Neuronal stem cell (in vitro differentiated cells): ENCODE results near the gene LRFN3.
A peak's percentile ranks its signal among the peaks of the same experiment; 100 is the strongest.

Source experiments
- DNase-seq: peaks from one replicate; pipeline ENCODE4 v3.0.0-alpha.2; 2013; ENCODE audit warnings: low spot score
- H2AFZ ChIP-seq: one replicate; pipeline ENCODE4 v1.6.1; 2013; ENCODE audit warnings: mild to moderate bottlenecking, low read length, inconsistent platforms
- H2AK5ac ChIP-seq: 2 replicates; pipeline ENCODE4 v1.6.1; 2013; ENCODE audit warnings: low read depth, mild to moderate bottlenecking, inconsistent platforms, low read length, moderate library complexity, mixed read lengths
- H2BK120ac ChIP-seq: 2 replicates; pipeline ENCODE4 v1.6.1; 2013; ENCODE audit warnings: low read depth, mild to moderate bottlenecking, inconsistent platforms, low read length, moderate library complexity, mixed read lengths
- H2BK12ac ChIP-seq: one replicate; pipeline ENCODE4 v1.6.1; 2013; ENCODE audit warnings: low read length, inconsistent platforms
- H2BK15ac ChIP-seq: 2 replicates; pipeline ENCODE4 v1.6.1; 2013; ENCODE audit warnings: mild to moderate bottlenecking, low read length, inconsistent platforms, mixed read lengths
- H2BK5ac ChIP-seq: one replicate; pipeline ENCODE4 v1.6.1; 2013; ENCODE audit warnings: inconsistent platforms, mild to moderate bottlenecking, low read length, moderate library complexity
- H3K14ac ChIP-seq: one replicate; pipeline ENCODE4 v1.6.1; 2013; ENCODE audit warnings: low read length, inconsistent platforms
- H3K18ac ChIP-seq: 2 replicates; pipeline ENCODE4 v1.6.1; 2013; ENCODE audit warnings: low read length, inconsistent platforms
- H3K23ac ChIP-seq: 2 replicates; pipeline ENCODE4 v1.6.1; 2013; ENCODE audit warnings: low read depth, mild to moderate bottlenecking, mixed read lengths, low read length, inconsistent platforms; ENCODE audit not compliant: poor library complexity
- H3K27ac ChIP-seq: replicated peaks from 3 replicates; pipeline ENCODE4 v1.5.1; 2013; ENCODE audit warnings: low read length, inconsistent platforms
- H3K27me3 ChIP-seq, 3 experiments: 2 replicates each; pipeline ENCODE4 v1.6.1; 2013; ENCODE audit warnings: low read length in 3 of 3, mild to moderate bottlenecking in 2 of 3, inconsistent platforms in 1 of 3, low read depth in 1 of 3, mixed read lengths in 1 of 3, moderate library complexity in 1 of 3; ENCODE audit not compliant: control insufficient read depth in 3 of 3, insufficient read depth in 3 of 3
- H3K36me3 ChIP-seq, 2 donors: replicated peaks in 1 of 2; 2 replicates each; pipeline ENCODE4 v1.6.1; 2013; ENCODE audit warnings: low read length in 2 of 2; ENCODE audit not compliant: control insufficient read depth in 2 of 2, insufficient read depth in 2 of 2
- H3K4ac ChIP-seq: 2 replicates; pipeline ENCODE4 v1.6.1; 2013; ENCODE audit warnings: inconsistent platforms, mild to moderate bottlenecking, low read length, moderate library complexity
- H3K4me1 ChIP-seq, 2 donors: 1 replicate in 1 of 2; 2 replicates in 1 of 2; pipeline ENCODE4 v1.6.1; 2013; ENCODE audit warnings: low read length in 2 of 2, low read depth in 1 of 2; ENCODE audit not compliant: control insufficient read depth in 2 of 2, insufficient read depth in 1 of 2
- H3K4me2 ChIP-seq: one replicate; pipeline ENCODE4 v1.6.1; 2013; ENCODE audit warnings: mild to moderate bottlenecking, low read length, inconsistent platforms; ENCODE audit not compliant: insufficient read depth, poor library complexity, severe bottlenecking
- H3K4me3 ChIP-seq, 2 donors: 2 replicates each; pipeline ENCODE4 v1.5.1; 2013; ENCODE audit warnings: low read length in 2 of 2, mild to moderate bottlenecking in 2 of 2, inconsistent platforms in 1 of 2, moderate library complexity in 1 of 2
- H3K79me1 ChIP-seq: one replicate; pipeline ENCODE4 v1.6.1; 2013; ENCODE audit warnings: low read depth, mild to moderate bottlenecking, inconsistent platforms, low read length, moderate library complexity
- H3K9ac ChIP-seq: one replicate; pipeline ENCODE4 v1.6.1; 2013; ENCODE audit warnings: mild to moderate bottlenecking, low read depth, low read length, inconsistent platforms; ENCODE audit not compliant: poor library complexity
- H3K9me3 ChIP-seq, 2 donors: replicated peaks in 1 of 2; 2 replicates each; pipeline versions ENCODE3 to v1.6.1; 2013; ENCODE audit warnings: low read length in 2 of 2, mild to moderate bottlenecking in 2 of 2, inconsistent platforms in 1 of 2, low read depth in 1 of 2, mixed read lengths in 1 of 2, moderate library complexity in 1 of 2; ENCODE audit not compliant: control insufficient read depth in 2 of 2, insufficient read depth in 1 of 2
- H4K8ac ChIP-seq: one replicate; pipeline ENCODE4 v1.6.1; 2013; ENCODE audit warnings: low read depth, mild to moderate bottlenecking, inconsistent platforms, low read length, moderate library complexity
- H4K91ac ChIP-seq: one replicate; pipeline ENCODE4 v1.6.1; 2013; ENCODE audit warnings: low read length, low read depth, mild to moderate bottlenecking, inconsistent platforms; ENCODE audit not compliant: poor library complexity
- WGBS, 2 donors: extraction: QIAGEN DNeasy Blood & Tissue Kit; methylation state at CpG; one replicate each; pipeline ENCODE4 v1.1.7; 2013; ENCODE audit warnings: missing lambda C conversion rate in 2 of 2, mixed read lengths in 1 of 2; ENCODE audit not compliant: insufficient read length in 2 of 2, insufficient replicate concordance in 1 of 2; ENCODE audit errors: extremely low coverage in 2 of 2; 5-methylcytosine and 5-hydroxymethylcytosine counted together

The LRFN3 gene

GRCh38 chr19:35903550-35904179 lies 32.5 kb upstream of the LRFN3 start:
- peak overlapping the region; percentile 52 for H2BK12ac ChIP-seq
- peak overlapping the region; percentile 77 for H2BK15ac ChIP-seq
- H2BK5ac ChIP-seq: no peak overlapping the region
- H2AFZ ChIP-seq: peak overlapping the region; percentile 81
- no peak overlapping the region for H4K91ac ChIP-seq
- WGBS, 2 donors: no CpG with 5 or more reads among the region's 24 CpGs
- H3K9me3 ChIP-seq: no peaks in the 10 kb centered on the region
- peak overlapping the region; percentile 33 for H2AK5ac ChIP-seq
- no peaks in the 10 kb centered on the region for H3K36me3 ChIP-seq
- no peak for DNase-seq
- H3K4me3 ChIP-seq: peak overlapping the region in 1 of 2 donors; percentile 71
- peaks cover 4% of the 10 kb centered on the region for H3K79me1 ChIP-seq
- peak overlapping the region; percentile 50 for H3K23ac ChIP-seq
- no peak overlapping the region for H3K27ac ChIP-seq
- peaks cover 16% of the 10 kb centered on the region in 2 donors for H3K4me1 ChIP-seq
- peak overlapping the region; percentile 89 for H3K18ac ChIP-seq
- H3K4me2 ChIP-seq: peak overlapping the region; percentile 61
- H2BK120ac ChIP-seq: peak overlapping the region; percentile 84
- H4K8ac ChIP-seq: no peak overlapping the region
- H3K27me3 ChIP-seq: peaks cover 0 to 43% (median 11%) of the 10 kb centered on the region in 3 experiments
- H3K14ac ChIP-seq: peak overlapping the region; percentile 32
- peak overlapping the region; percentile 75 for H3K9ac ChIP-seq
- H3K4ac ChIP-seq: no peak overlapping the region

GRCh38 chr19:35904311-35905068 lies 31.7 kb upstream of the LRFN3 start:
- Histone ChIP-seq H3K9ac (no peak overlapping the region), H2BK15ac (peak overlapping the region; percentile 20), H3K27ac (no peak overlapping the region), H2BK120ac (no peak overlapping the region), H3K27me3 (peaks cover 0 to 43% (median 10%) of the 10 kb centered on the region in 3 experiments), H2BK5ac (no peak overlapping the region), H3K14ac (no peak overlapping the region), H3K4ac (no peak overlapping the region), H3K4me3 (no peak overlapping the region), H4K8ac (no peak overlapping the region), H2AK5ac (no peak overlapping the region), H2BK12ac (no peak overlapping the region), H3K79me1 (peaks cover 4% of the 10 kb centered on the region), H3K4me1 (peaks cover 15 to 18% of the 10 kb centered on the region in 2 donors), H3K4me2 (no peak overlapping the region), H3K36me3 (no peaks in the 10 kb centered on the region), H2AFZ (no peak overlapping the region), H4K91ac (no peak overlapping the region), H3K9me3 (no peaks in the 10 kb centered on the region), H3K23ac (no peak overlapping the region), H3K18ac (no peak overlapping the region)
- no CpG with 5 or more reads among the region's 10 CpGs for WGBS, 2 donors
- no peak for DNase-seq

GRCh38 chr19:35905178-35905727 lies 30.9 kb upstream of the LRFN3 start:
- no peak overlapping the region for H4K91ac ChIP-seq
- H3K23ac ChIP-seq: no peak overlapping the region
- H3K4ac ChIP-seq: no peak overlapping the region
- WGBS, 2 donors: no CpG with 5 or more reads among the region's 6 CpGs
- H3K9ac ChIP-seq: no peak overlapping the region
- H3K36me3 ChIP-seq: no peaks in the 10 kb centered on the region
- H2BK15ac ChIP-seq: no peak overlapping the region
- H3K4me1 ChIP-seq: peaks cover 15% of the 10 kb centered on the region in 2 donors
- H2BK12ac ChIP-seq: no peak overlapping the region
- DNase-seq: no peak
- H3K79me1 ChIP-seq: peaks cover 1% of the 10 kb centered on the region
- no peak overlapping the region for H3K27ac ChIP-seq
- no peak overlapping the region for H4K8ac ChIP-seq
- H2BK5ac ChIP-seq: no peak overlapping the region
- peaks cover 0 to 43% (median 10%) of the 10 kb centered on the region in 3 experiments for H3K27me3 ChIP-seq
- no peak overlapping the region for H2BK120ac ChIP-seq
- H3K9me3 ChIP-seq: no peaks in the 10 kb centered on the region
- no peak overlapping the region for H2AFZ ChIP-seq
- H3K14ac ChIP-seq: no peak overlapping the region
- H3K4me3 ChIP-seq: no peak overlapping the region
- no peak overlapping the region for H3K4me2 ChIP-seq
- no peak overlapping the region for H3K18ac ChIP-seq
- H2AK5ac ChIP-seq: no peak overlapping the region

GRCh38 chr19:35907377-35907745 lies 28.8 kb upstream of the LRFN3 start:
- no peak for DNase-seq
- no peak overlapping the region for H4K8ac ChIP-seq
- H3K4ac ChIP-seq: no peak overlapping the region
- H4K91ac ChIP-seq: no peak overlapping the region
- H3K4me3 ChIP-seq: no peak overlapping the region
- no peaks in the 10 kb centered on the region for H3K9me3 ChIP-seq
- no peak overlapping the region for H3K4me2 ChIP-seq
- H3K18ac ChIP-seq: no peak overlapping the region
- no peaks in the 10 kb centered on the region for H3K36me3 ChIP-seq
- H2AFZ ChIP-seq: peak overlapping the region; percentile 53
- H3K79me1 ChIP-seq: no peaks in the 10 kb centered on the region
- H2BK120ac ChIP-seq: no peak overlapping the region
- peak overlapping the region; percentile 7 for H2BK12ac ChIP-seq
- no peak overlapping the region for H3K27ac ChIP-seq
- no peak overlapping the region for H3K23ac ChIP-seq
- no peak overlapping the region for H3K9ac ChIP-seq
- peak overlapping the region; percentile 35 for H2BK5ac ChIP-seq
- peaks cover 0 to 28% (median 6%) of the 10 kb centered on the region in 3 experiments for H3K27me3 ChIP-seq
- H3K4me1 ChIP-seq: peaks cover 12% of the 10 kb centered on the region in 2 donors
- H2AK5ac ChIP-seq: no peak overlapping the region
- no peak overlapping the region for H3K14ac ChIP-seq
- H2BK15ac ChIP-seq: peak overlapping the region; percentile 9
- WGBS, 2 donors: no CpG with 5 or more reads among the region's 12 CpGs
